Testis (tissue), 2 donors: ENCODE measurements around the gene GPHN.

Source experiments
- POLR2A ChIP-seq: fragments of 450-650 bp; IDR thresholded peaks from one replicate; pipeline ENCODE4 v1.6.1; 2017; ENCODE audit warnings: antibody characterized with exemption, mild to moderate bottlenecking, moderate library complexity
- TF ChIP-seq, protein P1 (sequence below), 3 experiments: fragments of 450-650 bp in 2 of 3; fragments of 200-600 bp in 1 of 3; sonication (generic) in 1 of 3; IDR thresholded peaks; one replicate each; pipeline ENCODE4 v1.5.1; 2016 to 2019; ENCODE audit warnings: antibody characterized with exemption in 3 of 3, mild to moderate bottlenecking in 2 of 3, moderate library complexity in 1 of 3

DNA sequence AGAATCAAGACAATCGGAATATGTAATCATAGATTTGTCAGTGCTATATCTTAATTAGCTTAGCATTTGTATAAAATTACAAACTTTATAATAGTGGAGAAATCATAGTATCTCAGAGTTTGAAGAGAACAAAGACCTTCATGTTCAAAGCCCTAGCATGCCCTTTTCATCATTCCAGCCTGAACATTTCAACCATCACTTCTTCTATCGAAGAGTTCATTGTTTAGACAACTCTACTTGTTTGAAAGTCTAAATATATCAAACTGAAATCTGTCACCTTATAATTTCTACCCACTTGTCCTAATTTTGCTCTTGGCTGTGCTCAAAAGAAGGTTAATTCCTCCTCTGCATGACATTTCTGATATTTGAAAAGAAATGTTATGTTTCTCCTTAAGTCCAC is 325.9 kb downstream of the GPHN start:
- TF ChIP-seq, protein P1, sequence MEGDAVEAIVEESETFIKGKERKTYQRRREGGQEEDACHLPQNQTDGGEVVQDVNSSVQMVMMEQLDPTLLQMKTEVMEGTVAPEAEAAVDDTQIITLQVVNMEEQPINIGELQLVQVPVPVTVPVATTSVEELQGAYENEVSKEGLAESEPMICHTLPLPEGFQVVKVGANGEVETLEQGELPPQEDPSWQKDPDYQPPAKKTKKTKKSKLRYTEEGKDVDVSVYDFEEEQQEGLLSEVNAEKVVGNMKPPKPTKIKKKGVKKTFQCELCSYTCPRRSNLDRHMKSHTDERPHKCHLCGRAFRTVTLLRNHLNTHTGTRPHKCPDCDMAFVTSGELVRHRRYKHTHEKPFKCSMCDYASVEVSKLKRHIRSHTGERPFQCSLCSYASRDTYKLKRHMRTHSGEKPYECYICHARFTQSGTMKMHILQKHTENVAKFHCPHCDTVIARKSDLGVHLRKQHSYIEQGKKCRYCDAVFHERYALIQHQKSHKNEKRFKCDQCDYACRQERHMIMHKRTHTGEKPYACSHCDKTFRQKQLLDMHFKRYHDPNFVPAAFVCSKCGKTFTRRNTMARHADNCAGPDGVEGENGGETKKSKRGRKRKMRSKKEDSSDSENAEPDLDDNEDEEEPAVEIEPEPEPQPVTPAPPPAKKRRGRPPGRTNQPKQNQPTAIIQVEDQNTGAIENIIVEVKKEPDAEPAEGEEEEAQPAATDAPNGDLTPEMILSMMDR (IDR thresholded peaks at IDR 0.05): no peak
- TF ChIP-seq POLR2A: no peak
